GM18517 (cell line): ENCODE data around the gene PRR20G.
"Not testable (repeated sequence)": the region's sequence is repeated elsewhere in the genome, so short reads cannot be mapped to it uniquely, and the experiment has no call there.

ENCODE experiments used
- ATAC-seq: cut with Tn5 transposase; IDR thresholded peaks from one replicate; pipeline ENCODE4 v1.9.1; 2021; ENCODE audit warnings: mild to moderate bottlenecking, moderate library complexity; ENCODE audit not compliant: unreplicated experiment

The PRR20G gene

DNA sequence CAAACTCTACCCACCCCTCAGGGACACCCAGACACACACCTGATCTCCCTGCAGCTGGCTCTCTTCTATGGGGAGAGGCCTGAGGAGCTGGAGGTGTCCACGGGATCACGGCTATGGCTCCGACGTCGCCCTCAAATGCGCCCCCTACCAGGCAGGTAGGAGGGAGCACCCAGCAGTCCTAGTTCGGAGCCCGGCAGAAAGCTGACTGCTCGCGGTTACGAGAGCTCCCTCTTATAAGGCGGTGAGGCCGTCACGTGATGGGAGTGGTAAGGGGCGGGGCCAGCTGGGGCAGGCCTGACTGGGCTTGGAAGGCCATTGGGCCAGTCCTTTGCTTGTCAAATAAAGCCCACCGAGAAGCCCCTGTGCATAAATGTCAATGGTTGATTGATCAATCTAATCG is at the start of gene PRR20G:
TSS of gene PRR20G (minus strand) at position 207 of the 400 bp plus-strand sequence. CDS start 681 bp downstream, outside the sequence.
- ATAC-seq = no peak

DNA sequence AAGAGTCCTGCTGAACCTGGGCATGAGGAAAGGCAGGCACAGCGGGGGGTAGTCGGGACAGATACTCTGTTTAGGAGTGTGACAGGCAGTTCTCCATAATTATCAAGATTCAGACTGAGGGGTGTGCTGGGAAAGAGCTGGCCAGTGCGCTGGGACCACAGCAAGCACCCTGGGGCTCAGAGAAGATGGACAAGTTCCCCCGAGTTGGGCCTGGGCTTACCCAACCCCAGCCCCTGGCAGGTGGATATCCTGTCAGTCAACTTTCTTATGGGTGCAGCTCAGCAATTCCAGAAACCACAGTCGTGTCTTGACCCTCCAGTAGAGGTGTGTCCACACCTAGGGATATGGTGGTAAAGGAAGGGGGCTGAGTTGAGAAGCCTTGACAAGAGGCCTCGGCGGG is 49.2 kb upstream of the PRR20G start:
- ATAC-seq = no peak

DNA sequence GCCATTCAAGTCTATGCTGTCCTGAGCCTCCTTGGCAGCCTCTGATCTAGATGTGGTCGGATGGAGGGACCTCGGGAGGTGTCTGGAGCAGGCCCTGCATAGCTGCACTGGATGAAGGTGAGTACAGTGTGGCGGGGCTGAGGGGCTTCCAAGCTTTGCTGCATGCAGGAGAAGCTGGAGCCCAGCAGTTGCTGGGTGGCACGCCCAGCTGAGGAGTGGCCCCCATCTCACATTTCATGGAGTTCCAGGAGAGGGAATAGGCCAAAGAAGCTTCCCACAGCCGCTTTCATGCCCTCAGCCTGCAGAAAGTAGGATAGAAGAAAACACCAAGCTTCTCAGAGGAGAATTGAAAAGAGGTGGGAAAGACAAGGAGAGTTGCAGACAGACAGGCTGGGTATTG is 48.3 kb upstream of the PRR20G start:
- ATAC-seq = no peak

DNA sequence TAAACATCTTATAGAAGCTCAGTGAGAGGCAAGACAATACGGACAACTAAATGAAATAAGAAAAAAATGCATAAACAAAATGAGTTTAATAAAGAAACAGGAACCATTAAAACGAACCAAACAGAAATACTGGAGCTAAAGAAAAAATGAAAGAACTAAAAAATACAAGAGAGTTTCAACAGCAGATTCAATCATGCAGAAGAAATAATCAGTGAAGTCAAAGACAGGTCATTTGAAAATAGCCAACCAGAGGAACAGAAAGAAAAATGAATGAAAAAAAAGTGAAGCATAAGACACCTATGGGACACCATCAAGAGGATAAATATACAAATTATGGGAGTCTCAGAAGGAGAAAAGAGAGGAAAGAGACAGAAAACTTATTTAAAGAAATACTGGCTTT is 42.5 kb upstream of the PRR20G start:
- no peak for ATAC-seq

DNA sequence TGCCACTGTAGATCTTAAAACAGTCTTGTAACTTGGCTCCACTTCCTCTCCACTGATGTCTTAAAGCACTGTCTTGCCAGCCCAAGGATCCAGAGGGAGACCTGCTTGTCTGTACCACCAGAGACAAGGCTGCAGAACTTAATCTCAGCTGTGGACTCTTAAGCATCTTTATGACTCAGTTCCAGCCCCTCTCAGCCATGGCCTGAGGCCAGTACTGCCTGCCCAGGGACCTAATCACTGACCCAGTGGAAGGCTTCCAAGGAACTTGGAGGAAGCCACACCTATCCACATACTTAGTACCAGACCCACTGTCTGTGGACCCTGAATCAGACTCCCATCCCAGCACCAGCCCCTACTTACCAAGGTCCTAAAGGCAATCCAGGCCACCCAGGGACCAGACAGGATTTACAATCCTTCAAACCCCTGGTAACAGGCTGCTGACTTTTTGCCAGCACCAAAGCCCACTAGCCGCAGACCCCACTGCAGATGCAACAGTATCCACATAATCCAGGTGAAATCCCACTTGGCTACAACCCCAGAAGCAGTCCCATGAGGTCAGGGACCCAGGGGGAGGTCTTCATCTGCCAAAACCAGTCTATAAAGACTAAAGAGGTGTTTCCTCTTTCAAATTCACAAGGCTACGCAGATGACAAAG is 41.9 kb upstream of the PRR20G start:
- no peak for ATAC-seq

DNA sequence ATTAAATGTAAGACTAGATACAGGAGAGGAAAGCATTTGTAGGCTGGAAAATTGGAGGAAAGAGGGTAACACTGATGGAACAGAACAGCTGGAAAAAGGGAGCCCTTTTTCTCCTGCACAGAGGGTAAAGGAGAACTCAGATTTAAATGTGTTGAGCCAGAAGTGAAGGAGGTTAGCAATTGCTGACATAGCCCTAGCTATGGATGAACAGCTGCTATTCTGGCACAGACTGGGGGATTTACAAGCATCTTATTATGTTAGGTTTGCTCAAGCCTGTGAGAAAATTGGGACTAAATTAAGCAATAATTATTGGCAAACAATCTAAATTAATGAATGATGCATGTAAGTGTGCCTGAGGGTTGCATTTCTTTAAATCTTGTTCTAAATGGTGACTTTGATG is 40.6 kb upstream of the PRR20G start:
- ATAC-seq = no peak

DNA sequence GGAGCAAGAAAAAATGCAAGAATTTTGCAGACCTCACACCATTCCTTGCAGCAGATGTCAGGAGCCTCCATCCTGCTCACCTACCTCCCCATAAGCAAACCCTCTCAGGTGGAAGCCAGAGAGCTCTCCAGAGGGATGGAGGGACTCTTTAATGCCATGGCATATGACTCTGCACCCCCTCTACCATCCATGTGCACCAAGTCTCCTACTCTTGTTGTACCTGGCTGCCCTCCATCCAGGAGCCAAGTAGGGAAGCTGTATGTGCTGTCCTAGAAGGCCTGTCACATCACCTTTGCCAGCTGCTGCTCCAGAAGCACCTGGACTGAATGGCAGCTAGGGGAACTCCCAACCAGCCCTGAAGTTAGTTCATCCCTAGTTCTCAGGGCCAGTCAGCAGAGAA is 38.5 kb upstream of the PRR20G start:
- no peak for ATAC-seq

DNA sequence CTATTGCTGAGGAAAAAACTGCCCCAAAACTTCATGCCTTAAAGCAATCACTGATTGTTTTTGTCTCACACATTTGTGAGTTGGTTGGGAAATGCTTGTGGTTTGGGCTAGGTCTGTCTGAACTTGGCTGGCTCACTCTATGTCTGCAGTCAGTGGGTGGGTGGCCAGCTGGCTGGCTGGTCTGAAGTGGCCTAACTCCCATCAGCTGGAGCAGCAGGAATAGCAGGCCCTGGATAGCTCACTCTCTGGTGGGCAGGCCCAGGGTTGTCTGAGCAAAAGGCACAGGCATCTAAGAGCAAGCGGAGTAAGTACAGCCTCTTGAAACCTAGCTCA is 37.7 kb upstream of the PRR20G start:
- no peak for ATAC-seq

DNA sequence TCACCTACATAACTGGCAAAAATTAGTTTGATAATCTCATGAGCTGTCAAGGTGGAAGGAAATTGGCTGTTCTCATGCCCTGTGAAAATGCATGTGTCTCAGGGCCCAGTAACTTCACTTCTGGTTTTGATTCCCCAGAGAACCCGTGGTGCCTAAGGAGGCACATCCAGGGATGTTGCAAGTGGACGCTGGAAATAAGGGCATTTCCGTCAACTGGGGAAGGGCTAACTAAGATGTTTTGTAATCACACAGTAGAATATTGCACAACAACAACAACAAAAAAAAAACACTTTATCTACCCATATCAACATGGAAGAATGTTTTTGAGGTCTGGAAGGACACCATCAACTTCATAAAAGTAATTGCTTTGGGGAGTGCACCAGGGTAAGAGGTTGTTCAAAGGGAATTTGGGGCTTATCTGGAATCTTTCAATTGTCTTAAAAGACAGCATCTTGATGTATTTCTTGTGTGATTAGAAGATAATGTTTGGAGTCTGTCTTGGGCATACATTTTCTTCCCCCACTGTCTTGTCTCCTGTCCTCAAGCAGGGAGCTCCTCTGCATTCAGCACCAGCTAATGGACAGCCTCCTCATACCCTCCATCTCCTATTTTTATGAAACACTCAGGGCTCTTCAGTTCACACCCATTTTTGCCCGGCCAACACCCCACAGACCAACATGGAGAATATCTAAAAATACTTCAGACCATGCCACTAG is 37.2 kb upstream of the PRR20G start:
- no peak for ATAC-seq

DNA sequence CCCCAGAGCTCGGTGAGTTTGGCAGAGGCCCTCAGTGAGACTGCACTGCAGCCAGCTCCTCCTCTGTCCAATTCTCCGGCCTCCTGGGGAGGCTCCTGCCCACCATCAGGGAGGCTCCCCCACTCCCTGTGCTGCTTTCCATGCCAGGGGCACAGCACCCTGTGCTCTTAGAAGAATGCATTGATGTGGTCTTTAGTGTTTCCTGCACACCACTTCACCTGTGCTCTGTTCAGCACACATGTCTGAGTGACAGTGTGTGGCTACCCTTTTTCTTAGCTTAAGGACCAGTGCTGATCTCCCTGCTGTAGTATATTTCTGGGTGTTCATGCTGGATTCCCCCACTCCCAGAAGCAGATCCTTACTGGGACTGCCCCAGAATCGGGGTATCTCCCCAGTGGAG is 36.2 kb upstream of the PRR20G start:
- ATAC-seq = no peak

DNA sequence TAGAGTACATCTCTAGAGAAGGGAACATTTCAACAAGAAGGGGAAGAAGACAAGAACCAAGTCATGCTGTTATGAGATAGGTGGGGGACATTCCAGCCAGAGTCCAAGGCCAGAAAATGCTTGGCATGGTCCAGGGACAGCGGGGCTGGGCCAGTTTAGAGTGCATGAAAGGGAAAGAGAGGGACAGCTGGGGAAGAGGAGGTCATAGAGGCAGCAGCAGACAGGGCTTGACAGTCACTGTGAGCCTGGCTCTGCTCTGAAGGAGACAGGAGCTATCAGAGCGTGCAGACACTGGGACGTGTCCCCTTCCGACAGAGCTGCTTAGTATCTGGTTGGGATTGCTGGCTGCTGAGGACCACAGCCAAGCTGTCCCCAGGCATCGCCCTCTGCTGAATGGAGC is 35.7 kb upstream of the PRR20G start:
- no peak for ATAC-seq

DNA sequence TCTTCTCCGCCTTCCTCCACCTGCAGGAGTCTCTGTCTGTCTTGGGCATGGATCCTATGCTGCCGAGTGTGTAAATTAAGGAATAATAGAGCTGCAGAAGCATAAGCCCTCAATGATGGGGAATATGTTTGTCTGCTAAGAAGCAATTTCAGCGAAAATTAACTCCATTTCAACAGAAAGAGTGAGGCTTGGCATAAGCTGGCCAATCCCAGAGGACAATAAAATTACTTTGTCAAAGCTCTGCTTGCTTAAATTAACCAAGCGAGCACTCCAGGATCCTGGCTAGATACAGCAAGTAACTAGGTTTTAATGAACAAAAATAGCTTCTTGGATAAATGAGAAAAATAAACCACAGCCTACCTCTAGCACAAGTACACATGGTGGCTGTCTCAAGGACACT is 33.5 kb upstream of the PRR20G start:
- no peak for ATAC-seq

DNA sequence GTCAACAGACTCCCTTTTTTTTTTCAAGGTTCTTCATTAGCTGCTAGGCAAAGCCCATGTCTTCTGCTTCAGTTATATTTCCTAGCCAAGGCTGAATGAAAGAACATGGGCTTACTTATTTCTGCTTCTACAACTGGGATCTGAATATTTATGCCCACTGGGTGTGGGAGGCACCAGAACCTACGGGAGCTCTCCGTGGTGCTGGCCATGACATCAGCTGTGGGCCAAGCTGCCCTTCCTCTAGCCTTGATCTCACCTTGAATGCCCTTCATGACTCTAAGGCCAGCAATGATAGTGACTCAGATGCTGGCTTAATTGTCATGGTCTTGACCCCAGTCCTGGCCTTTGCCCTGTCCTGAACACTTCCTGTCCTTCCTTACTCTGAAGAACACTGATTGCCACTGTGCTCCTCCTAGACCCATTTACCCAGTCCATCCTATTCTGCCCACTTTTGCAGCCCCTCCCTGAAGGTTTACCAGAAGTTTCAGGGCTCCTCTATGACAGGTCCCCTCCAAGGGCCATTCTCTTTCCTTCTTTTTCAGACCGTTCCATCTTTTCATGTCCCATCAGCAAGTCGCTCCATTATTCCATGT is 32.8 kb upstream of the PRR20G start:
- no peak for ATAC-seq

DNA sequence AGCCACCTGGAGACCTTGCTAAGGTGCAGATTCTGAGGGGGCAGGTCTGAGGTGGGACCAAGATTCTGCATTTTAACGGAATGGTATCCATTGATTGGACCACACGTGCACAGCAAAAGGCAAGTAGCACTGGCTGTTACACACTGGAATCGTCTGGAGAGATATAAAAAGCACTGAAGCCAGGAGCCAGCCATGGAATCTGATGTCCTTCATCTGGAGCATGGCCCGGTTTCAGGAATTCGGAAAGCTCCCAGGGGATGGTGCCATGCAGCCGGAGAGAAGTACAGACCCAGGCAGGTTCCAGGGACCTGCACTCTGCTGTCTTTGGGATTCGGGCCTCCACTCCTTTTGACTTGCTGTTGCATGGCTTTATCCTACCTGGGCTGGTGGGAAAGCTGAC is 28.8 kb upstream of the PRR20G start:
- no peak for ATAC-seq

DNA sequence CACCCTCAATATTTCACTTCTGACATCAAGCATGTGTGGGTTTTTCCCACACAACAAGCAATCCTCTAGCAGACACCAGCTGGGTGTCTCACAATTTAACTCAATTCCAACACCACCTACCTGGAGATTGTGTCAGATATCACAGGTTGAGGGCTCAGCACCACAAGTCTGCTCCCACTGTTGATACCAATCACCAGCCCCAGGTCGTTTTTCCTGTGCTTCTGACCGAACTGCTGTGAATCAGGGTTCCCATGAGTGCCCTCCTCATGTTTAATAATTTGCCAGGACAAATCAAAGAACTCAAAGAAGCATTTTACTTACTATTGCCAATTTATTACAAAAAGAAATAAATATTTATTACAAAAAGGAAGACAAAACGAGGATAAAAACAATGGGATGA is 25.0 kb upstream of the PRR20G start:
- no peak for ATAC-seq

DNA sequence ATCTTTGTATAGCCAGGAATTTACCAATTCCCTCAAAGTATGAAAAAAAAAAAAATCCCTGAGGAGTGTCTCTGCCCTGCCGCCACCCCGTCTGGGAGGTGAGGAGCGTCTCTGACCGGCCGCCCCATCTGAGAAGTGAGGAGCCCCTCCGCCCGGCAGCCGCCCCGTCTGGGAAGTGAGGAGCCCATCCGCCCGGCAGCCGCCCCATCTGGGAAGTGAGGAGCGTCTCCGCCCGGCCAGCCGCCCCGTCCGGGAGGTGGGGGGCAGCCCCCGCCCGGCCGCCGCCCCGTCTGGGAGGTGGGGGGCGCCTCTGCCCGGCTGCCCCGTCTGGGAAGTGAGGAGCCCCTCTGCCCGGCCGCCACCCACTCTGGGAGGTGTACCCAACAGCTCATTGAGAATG is 21.0 kb upstream of the PRR20G start:
- ATAC-seq = not testable (repeated sequence)

DNA sequence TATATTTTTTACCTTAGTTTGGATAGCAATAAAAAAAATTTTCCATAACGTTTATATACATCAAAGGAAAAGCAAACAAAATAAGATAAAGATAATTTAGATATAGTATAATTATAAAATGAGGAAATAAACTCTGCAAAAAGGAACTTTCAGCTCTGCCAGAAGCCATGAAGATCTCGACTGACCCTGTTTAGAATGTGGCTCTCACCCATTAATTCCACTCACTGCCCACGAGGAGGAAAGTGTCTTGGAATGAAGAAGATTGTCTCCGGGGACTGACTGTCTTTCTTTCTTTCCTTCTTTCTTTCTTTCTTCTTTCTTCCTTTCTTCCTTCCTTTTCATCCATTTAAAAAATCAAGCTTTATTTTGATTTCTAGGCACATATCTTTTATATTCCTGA is 20.1 kb upstream of the PRR20G start:
- no peak for ATAC-seq

DNA sequence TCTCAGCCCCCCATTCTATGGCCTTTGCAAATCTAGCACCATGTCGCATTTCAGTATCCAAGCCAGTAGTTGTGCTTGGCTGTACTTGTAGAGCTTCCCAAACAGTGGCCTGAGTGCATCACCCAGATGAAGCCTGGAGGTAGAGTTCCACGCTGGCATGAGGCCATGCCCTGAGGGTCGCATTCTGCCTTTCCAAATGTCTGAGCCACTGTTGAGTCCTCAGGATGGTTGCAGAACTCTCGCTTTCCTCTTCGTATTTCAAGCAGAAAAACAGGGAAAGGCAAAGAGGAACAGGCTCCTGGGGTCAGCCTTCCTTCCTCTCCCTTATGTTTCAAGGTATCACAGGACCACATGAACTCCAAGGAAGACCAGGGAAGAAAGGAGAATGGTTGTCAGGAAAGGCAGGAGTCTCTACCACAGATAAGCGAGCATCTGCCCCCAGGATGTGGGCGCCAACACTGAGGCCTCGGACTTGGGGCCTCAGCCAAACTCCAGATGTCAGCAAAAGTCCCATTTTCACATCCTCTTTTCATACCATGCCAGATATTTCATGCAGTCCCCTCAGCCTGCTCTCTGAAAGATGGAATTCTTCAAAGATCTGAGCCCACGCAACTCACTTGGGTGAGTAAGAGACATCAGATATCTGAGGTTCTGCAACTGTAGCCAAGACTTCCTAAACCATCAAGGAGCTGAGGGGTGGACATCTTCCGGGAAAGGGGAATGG is 19.4 kb upstream of the PRR20G start:
- no peak for ATAC-seq

DNA sequence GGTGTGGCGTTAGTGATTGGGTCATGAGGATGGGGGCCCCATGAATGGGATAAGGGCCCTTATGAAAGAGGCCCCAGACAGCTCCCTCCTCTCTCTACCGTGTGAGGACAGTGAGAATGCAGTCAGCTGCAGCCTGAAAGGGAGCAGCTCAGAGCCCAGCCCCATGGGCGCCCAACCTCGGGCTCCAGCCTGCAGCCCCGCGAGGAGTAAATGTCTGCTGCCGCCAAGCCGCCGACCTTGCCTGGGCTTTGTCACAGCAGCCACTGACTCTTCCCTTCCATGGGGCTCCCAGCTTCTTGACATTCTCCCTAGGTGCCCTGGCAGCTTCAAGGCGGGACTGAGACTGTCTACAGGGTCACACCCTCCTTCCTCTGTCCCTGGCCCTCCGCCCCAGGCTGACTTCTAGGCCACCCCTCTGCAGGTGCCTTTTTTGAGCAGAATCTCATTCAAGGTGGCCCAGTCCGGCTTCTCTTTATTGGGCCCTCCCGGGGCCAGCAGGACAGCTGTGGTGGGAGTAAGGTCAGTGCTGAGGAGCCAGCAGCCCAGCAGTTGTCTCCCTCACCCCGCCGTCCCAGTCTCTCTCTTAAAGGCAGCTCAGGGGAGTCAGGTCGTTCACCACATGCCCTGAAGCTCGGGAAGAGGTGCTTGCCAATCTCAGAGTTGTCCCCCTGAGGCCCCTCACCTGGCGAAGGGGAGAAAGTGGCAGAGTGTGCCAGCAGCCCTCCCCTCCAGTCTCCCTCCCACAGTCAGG is 18.7 kb upstream of the PRR20G start:
- ATAC-seq = no peak

DNA sequence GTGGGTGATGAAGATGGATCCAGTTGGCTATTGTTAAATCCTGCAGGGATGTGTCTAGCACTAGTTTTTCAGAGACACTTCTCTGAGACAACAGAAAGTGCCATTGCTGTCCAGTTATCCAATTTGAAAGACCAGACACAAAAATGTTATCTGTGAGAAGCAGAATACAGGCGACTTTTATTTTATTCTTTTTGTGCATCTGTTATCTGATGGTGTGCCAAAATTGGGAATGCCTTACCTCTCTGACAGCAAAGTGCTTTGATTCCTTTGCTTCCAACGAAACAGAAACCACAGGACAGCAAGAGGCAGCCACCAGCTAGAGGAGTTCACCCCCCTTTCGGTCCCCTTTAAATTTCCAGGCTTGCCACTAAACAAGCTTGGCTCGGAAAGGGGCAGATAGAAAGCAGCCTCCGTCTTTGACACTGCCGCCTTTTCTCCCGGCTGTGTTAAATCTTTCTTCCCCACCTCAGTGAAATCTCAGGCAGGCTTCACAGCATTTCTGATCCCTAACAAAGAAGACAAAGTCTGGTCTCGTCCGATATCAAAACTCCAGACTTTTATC is 17.7 kb upstream of the PRR20G start:
- ATAC-seq = no peak
